ENCODE results near the gene TRIM52.
"Not testable (repeated sequence)": the region's sequence is repeated elsewhere in the genome, so short reads cannot be mapped to it uniquely, and the experiment has no call there.

TRIM52 gene

DNA sequence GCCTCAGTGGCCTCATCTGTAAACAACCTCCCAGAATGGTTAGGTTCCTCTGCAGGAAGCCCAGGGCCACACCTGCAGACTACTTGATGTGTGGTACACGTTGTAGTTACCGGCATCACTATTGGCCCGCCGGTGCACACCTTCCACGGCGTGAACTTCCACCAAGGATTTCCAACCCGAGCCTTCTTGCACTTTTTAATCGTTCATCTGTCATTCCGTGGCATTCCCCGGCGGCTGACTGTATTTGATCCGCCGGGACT, 43.2 kb downstream of the TRIM52 start:
- H3K4me1 ChIP-seq (ENCODE audit: low read length): 0 out of 2 replicates have a peak, but pooled peaks cover 3% of the 10 kb centered on the region
- no peaks in the 10 kb centered on the region for H3K36me3 ChIP-seq (replicated peaks; ENCODE audit: low read depth, low read length)
- no peaks in the 10 kb centered on the region for H4K20me1 ChIP-seq (ENCODE audit: insufficient read depth, low read length)
- peak overlapping the region; percentile 59 for H3K9ac ChIP-seq (ENCODE audit: low read length)
- H2AFZ ChIP-seq (ENCODE audit: low read depth, low read length): peak overlapping the region; percentile 59
- H3K79me2 ChIP-seq (ENCODE audit: low read length): no peaks in the 10 kb centered on the region
- H3K4me2 ChIP-seq (ENCODE audit: low read length): peak overlapping the region; percentile 91
- H3K27me3 ChIP-seq (ENCODE audit: low read depth, low read length): no peaks in the 10 kb centered on the region
- TF ChIP-seq EZH2phosphoT487 (IDR thresholded peaks at IDR 0.05; ENCODE audit: low read depth): no peak
- TF ChIP-seq, protein P1, sequence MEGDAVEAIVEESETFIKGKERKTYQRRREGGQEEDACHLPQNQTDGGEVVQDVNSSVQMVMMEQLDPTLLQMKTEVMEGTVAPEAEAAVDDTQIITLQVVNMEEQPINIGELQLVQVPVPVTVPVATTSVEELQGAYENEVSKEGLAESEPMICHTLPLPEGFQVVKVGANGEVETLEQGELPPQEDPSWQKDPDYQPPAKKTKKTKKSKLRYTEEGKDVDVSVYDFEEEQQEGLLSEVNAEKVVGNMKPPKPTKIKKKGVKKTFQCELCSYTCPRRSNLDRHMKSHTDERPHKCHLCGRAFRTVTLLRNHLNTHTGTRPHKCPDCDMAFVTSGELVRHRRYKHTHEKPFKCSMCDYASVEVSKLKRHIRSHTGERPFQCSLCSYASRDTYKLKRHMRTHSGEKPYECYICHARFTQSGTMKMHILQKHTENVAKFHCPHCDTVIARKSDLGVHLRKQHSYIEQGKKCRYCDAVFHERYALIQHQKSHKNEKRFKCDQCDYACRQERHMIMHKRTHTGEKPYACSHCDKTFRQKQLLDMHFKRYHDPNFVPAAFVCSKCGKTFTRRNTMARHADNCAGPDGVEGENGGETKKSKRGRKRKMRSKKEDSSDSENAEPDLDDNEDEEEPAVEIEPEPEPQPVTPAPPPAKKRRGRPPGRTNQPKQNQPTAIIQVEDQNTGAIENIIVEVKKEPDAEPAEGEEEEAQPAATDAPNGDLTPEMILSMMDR (IDR thresholded peaks at IDR 0.05; ENCODE audit: low read depth, low read length): no peak
- H3K9me3 ChIP-seq (ENCODE audit: insufficient read depth, low read length): no peaks in the 10 kb centered on the region
- peak overlapping the region; percentile 96 for H3K4me3 ChIP-seq (ENCODE audit: low read length)
- H3K27ac ChIP-seq (ENCODE audit: low read length): peak overlapping the region; percentile 52

DNA sequence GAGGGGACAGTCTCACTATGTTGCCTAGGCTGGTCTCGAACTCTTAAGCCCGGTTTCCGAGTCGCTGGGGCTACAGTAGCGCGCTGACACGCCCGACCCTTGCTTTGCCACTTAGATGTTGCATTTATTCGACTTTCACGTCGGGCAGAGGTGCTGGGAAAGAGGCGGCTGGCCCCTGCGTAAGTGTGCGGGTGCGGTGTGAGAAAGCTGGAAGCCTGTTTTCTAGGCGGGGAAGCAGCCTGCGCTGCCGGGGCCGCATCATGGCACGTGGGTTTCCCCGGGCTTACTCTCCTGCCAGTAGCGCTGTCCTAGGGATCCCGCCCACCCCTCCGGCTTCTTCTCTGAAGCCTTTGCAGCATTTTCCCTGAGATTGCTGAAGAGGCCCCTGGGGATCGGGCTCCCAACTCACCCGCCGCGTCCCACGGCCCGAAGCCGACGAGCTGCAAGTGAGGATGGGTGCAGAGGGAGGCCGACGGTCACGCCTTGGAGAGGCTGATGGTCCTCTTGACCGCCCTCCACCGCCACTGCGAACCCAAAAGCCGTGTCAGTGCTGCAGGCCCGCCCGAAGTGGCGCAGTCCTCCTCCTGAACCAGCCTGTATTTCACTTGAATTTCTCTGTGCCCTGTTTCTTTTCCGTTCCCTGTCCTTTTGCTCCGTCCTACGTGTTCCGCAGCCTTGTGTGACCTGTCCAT, 43.7 kb downstream of the TRIM52 start:
- Histone ChIP-seq H3K79me2 (ENCODE audit: low read length) (no peaks in the 10 kb centered on the region), H3K4me1 (ENCODE audit: low read length) (0 out of 2 replicates have a peak, but pooled peaks cover 3% of the 10 kb centered on the region), H3K27ac (ENCODE audit: low read length) (peak overlapping the region; percentile 52), H2AFZ (ENCODE audit: low read depth, low read length) (peak overlapping the region; percentile 59), H4K20me1 (ENCODE audit: insufficient read depth, low read length) (no peaks in the 10 kb centered on the region), H3K4me3 (ENCODE audit: low read length) (peak overlapping the region; percentile 96), H3K4me2 (ENCODE audit: low read length) (peak overlapping the region; percentile 91), H3K36me3 (replicated peaks; ENCODE audit: low read depth, low read length) (no peaks in the 10 kb centered on the region), H3K27me3 (ENCODE audit: low read depth, low read length) (no peaks in the 10 kb centered on the region), H3K9ac (ENCODE audit: low read length) (peak overlapping the region; percentile 59), H3K9me3 (ENCODE audit: insufficient read depth, low read length) (no peaks in the 10 kb centered on the region)
- TF ChIP-seq, protein P1 (IDR thresholded peaks at IDR 0.05; ENCODE audit: low read depth, low read length): peak; percentile 22; the same call in 1 of the 2 replicates
- TF ChIP-seq EZH2phosphoT487 (IDR thresholded peaks at IDR 0.05; ENCODE audit: low read depth): no peak

GRCh38 chr5:181215997-181216989, 44.6 kb downstream of the TRIM52 start:
- peak overlapping the region; percentile 47 for H3K27ac ChIP-seq (ENCODE audit: low read length)
- H3K9ac ChIP-seq (ENCODE audit: low read length): peak overlapping the region; percentile 77
- H3K27me3 ChIP-seq (ENCODE audit: low read depth, low read length): no peaks in the 10 kb centered on the region
- TF ChIP-seq, protein P1 (IDR thresholded peaks at IDR 0.05; ENCODE audit: low read depth, low read length): no peak
- no peak for TF ChIP-seq EZH2phosphoT487 (IDR thresholded peaks at IDR 0.05; ENCODE audit: low read depth)
- peak overlapping the region; percentile 100 for H2AFZ ChIP-seq (ENCODE audit: low read depth, low read length)
- H3K36me3 ChIP-seq (replicated peaks; ENCODE audit: low read depth, low read length): no peaks in the 10 kb centered on the region
- peak overlapping the region; percentile 88 for H3K4me2 ChIP-seq (ENCODE audit: low read length)
- H4K20me1 ChIP-seq (ENCODE audit: insufficient read depth, low read length): no peaks in the 10 kb centered on the region
- H3K4me1 ChIP-seq (ENCODE audit: low read length): 0 out of 2 replicates have a peak, but pooled peaks cover 3% of the 10 kb centered on the region
- peak overlapping the region; percentile 96 for H3K4me3 ChIP-seq (ENCODE audit: low read length)
- H3K9me3 ChIP-seq (ENCODE audit: insufficient read depth, low read length): no peaks in the 10 kb centered on the region
- no peaks in the 10 kb centered on the region for H3K79me2 ChIP-seq (ENCODE audit: low read length)

DNA sequence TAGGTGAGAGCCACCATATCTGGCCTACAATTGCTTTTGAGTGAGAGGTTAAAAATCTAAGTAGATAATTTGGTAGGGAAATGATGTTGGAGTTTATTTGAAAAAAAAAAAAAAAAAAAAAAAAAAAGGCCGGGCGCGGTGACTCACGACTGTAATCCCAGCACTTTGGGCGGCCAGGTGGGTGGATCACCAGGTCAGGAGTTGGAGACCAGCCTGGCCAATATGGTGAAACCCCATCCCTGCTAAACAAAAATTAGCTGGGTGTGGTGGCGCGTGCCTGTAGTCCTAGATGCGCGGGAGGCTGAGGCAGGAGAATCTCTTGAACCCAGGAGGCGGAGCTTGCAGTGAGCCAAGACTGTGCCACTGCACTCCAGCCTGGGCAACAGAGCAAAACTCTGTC, 46.7 kb downstream of the TRIM52 start:
- H3K4me2 ChIP-seq (ENCODE audit: low read length); H3K4me3 ChIP-seq (ENCODE audit: low read length); H2AFZ ChIP-seq (ENCODE audit: low read depth, low read length); H3K79me2 ChIP-seq (ENCODE audit: low read length); H3K36me3 ChIP-seq (replicated peaks; ENCODE audit: low read depth, low read length); H3K27me3 ChIP-seq (ENCODE audit: low read depth, low read length); H3K4me1 ChIP-seq (ENCODE audit: low read length); H3K27ac ChIP-seq (ENCODE audit: low read length); H3K9me3 ChIP-seq (ENCODE audit: insufficient read depth, low read length); H4K20me1 ChIP-seq (ENCODE audit: insufficient read depth, low read length); H3K9ac ChIP-seq (ENCODE audit: low read length): not testable (repeated sequence)
